ENCODE results near the gene OR10S1.

OR10S1 gene

GRCh38 chr11:123995119-123995518, 17.5 kb upstream of the OR10S1 start, which contains the start of gene OR10G6:
Gene OR10G6 (minus strand): TSS chr11:123995161. CDS start chr11:123995161, 0 bp downstream.
- Histone ChIP-seq H2BK120ac (ENCODE audit: low read depth, low read length) (no peak within 1 kb of the TSS), H2BK15ac (ENCODE audit: low read length) (no peak within 1 kb of the TSS), H3K4me1 (ENCODE audit: control insufficient read depth in 2 of 2, insufficient read depth in 1 of 2, low read depth in 1 of 2, low read length in 2 of 2) (peaks cover 0 to 1% of the 10 kb centered on the region in 2 donors), H4K8ac (ENCODE audit: low read depth, low read length) (no peak within 1 kb of the TSS), H3K9me3 (replicated peaks in 1 of 2; ENCODE audit: control insufficient read depth in 2 of 2, insufficient read depth in 1 of 2, low read depth in 1 of 2, low read length in 2 of 2) (no peaks in the 10 kb centered on the region), H2BK5ac (ENCODE audit: low read length) (no peak within 1 kb of the TSS), H3K36me3 (replicated peaks in 1 of 2; ENCODE audit: control insufficient read depth in 2 of 2, insufficient read depth in 2 of 2, low read length in 2 of 2) (no peaks in the 10 kb centered on the region), H3K18ac (ENCODE audit: low read length) (peak within 1 kb of the TSS; percentile 39), H3K4me2 (ENCODE audit: insufficient read depth, low read length, poor library complexity, severe bottlenecking) (no peak within 1 kb of the TSS), H3K14ac (ENCODE audit: low read length) (peak within 1 kb of the TSS; percentile 25), H3K4ac (ENCODE audit: low read length) (no peak within 1 kb of the TSS), H3K4me3 (ENCODE audit: low read length in 2 of 2) (peak within 1 kb of the TSS in 1 of 2 donors; percentile 37), H3K9ac (ENCODE audit: low read depth, low read length, poor library complexity) (no peak within 1 kb of the TSS), H2BK12ac (ENCODE audit: low read length) (no peak within 1 kb of the TSS), H3K27me3 (ENCODE audit: control insufficient read depth in 3 of 3, insufficient read depth in 3 of 3, low read depth in 1 of 3, low read length in 3 of 3) (no peaks in the 10 kb centered on the region), H3K79me1 (ENCODE audit: low read depth, low read length) (no peaks in the 10 kb centered on the region), H2AK5ac (ENCODE audit: low read depth, low read length) (no peak within 1 kb of the TSS), H2AFZ (ENCODE audit: low read length) (no peak within 1 kb of the TSS), H3K23ac (ENCODE audit: low read depth, low read length, poor library complexity) (no peak within 1 kb of the TSS), H4K91ac (ENCODE audit: low read depth, low read length, poor library complexity) (peak within 1 kb of the TSS; percentile 14), H3K27ac (replicated peaks; ENCODE audit: low read length) (no peak within 1 kb of the TSS)
- 100% methylated on average over 1 of the region's 1 CpG for WGBS, 2 donors (ENCODE audit: extremely low coverage in 2 of 2, insufficient read length in 2 of 2, insufficient replicate concordance in 1 of 2)
- no peak for DNase-seq (ENCODE audit: low spot score)

- H3K36me3 ChIP-seq (replicated peaks in 1 of 2; ENCODE audit: control insufficient read depth in 2 of 2, insufficient read depth in 2 of 2, low read length in 2 of 2) = no peaks in the 10 kb centered on the region
- no peak overlapping the region for H3K4me3 ChIP-seq (ENCODE audit: low read length in 2 of 2)
- H3K14ac ChIP-seq (ENCODE audit: low read length) = no peak overlapping the region
- H3K4me1 ChIP-seq (ENCODE audit: control insufficient read depth in 2 of 2, insufficient read depth in 1 of 2, low read depth in 1 of 2, low read length in 2 of 2) = peaks cover 0 to 5% of the 10 kb centered on the region in 2 donors
- H2BK12ac ChIP-seq (ENCODE audit: low read length) = no peak overlapping the region
- H3K9me3 ChIP-seq (replicated peaks in 1 of 2; ENCODE audit: control insufficient read depth in 2 of 2, insufficient read depth in 1 of 2, low read depth in 1 of 2, low read length in 2 of 2) = no peaks in the 10 kb centered on the region
- H2BK15ac ChIP-seq (ENCODE audit: low read length) = no peak overlapping the region
- no peak overlapping the region for H4K91ac ChIP-seq (ENCODE audit: low read depth, low read length, poor library complexity)
- H3K18ac ChIP-seq (ENCODE audit: low read length) = no peak overlapping the region
- no peak overlapping the region for H3K9ac ChIP-seq (ENCODE audit: low read depth, low read length, poor library complexity)
- no peak overlapping the region for H3K4me2 ChIP-seq (ENCODE audit: insufficient read depth, low read length, poor library complexity, severe bottlenecking)
- no peak overlapping the region for H3K23ac ChIP-seq (ENCODE audit: low read depth, low read length, poor library complexity)
- no peak overlapping the region for H4K8ac ChIP-seq (ENCODE audit: low read depth, low read length)
- H2BK5ac ChIP-seq (ENCODE audit: low read length) = peak overlapping the region; percentile 2
- no peak overlapping the region for H3K4ac ChIP-seq (ENCODE audit: low read length)
- H2AK5ac ChIP-seq (ENCODE audit: low read depth, low read length) = no peak overlapping the region
- no peak overlapping the region for H2AFZ ChIP-seq (ENCODE audit: low read length)
- H3K27ac ChIP-seq (replicated peaks; ENCODE audit: low read length) = no peak overlapping the region
- WGBS, 2 donors (ENCODE audit: extremely low coverage in 2 of 2, insufficient read length in 2 of 2, insufficient replicate concordance in 1 of 2) = no CpG with 5 or more reads among the region's 5 CpGs
- no peaks in the 10 kb centered on the region for H3K79me1 ChIP-seq (ENCODE audit: low read depth, low read length)
- DNase-seq (ENCODE audit: low spot score) = no peak
- H3K27me3 ChIP-seq (ENCODE audit: control insufficient read depth in 3 of 3, insufficient read depth in 3 of 3, low read depth in 1 of 3, low read length in 3 of 3) = no peaks in the 10 kb centered on the region
- no peak overlapping the region for H2BK120ac ChIP-seq (ENCODE audit: low read depth, low read length)
Measured at GRCh38 chr11:123979311-123979710, 1.7 kb upstream of the OR10S1 start.

DNA sequence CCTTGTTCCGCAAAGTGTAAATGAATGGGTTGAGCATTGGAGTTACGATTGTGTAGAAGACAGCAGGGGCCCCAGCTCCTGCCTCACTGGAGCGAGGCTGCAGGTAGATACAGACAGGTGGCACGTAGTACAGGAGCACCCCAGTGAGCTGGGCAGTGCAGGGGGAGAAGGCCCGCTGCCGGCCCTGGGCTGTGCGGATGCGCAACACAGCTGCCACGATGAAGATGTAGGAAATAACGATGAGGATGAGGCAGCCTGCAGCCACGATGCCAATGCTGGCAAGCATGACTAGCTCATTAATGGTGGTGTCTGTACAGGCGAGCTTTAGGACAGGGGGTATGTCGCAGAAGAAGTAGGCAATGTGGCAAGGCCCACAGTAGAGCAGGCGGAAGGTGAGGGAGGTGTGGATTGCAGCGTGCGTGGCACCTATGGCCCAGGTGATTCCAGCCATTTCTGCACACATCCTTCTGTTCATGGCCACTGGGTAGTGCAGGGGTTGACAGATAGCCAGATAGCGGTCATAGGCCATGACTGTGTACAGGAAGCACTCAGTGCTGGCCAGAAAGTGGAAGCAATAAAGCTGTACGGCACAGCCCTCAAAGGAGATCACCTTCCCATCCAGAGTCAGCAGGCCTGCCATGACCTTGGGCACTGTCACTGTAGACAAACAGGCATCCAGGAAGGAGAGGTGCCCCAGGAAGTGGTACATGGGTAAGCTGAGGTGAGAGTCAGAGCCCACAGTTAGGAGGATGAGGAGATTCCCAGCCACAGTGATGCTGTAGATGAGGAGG, 616 bp downstream of the OR10S1 start:
- Histone ChIP-seq H3K27ac (replicated peaks; ENCODE audit: low read length) (no peak overlapping the region), H2AK5ac (ENCODE audit: low read depth, low read length) (peak overlapping the region; percentile 58), H4K8ac (ENCODE audit: low read depth, low read length) (no peak overlapping the region), H3K9me3 (replicated peaks in 1 of 2; ENCODE audit: control insufficient read depth in 2 of 2, insufficient read depth in 1 of 2, low read depth in 1 of 2, low read length in 2 of 2) (no peaks in the 10 kb centered on the region), H3K4ac (ENCODE audit: low read length) (peak overlapping the region; percentile 1), H2BK5ac (ENCODE audit: low read length) (no peak overlapping the region), H3K27me3 (ENCODE audit: control insufficient read depth in 3 of 3, insufficient read depth in 3 of 3, low read depth in 1 of 3, low read length in 3 of 3) (no peaks in the 10 kb centered on the region), H3K23ac (ENCODE audit: low read depth, low read length, poor library complexity) (peak overlapping the region; percentile 58), H2BK120ac (ENCODE audit: low read depth, low read length) (no peak overlapping the region), H3K9ac (ENCODE audit: low read depth, low read length, poor library complexity) (peak overlapping the region; percentile 66), H3K79me1 (ENCODE audit: low read depth, low read length) (no peaks in the 10 kb centered on the region), H3K36me3 (replicated peaks in 1 of 2; ENCODE audit: control insufficient read depth in 2 of 2, insufficient read depth in 2 of 2, low read length in 2 of 2) (no peaks in the 10 kb centered on the region), H3K4me2 (ENCODE audit: insufficient read depth, low read length, poor library complexity, severe bottlenecking) (no peak overlapping the region), H4K91ac (ENCODE audit: low read depth, low read length, poor library complexity) (no peak overlapping the region), H2BK12ac (ENCODE audit: low read length) (peak overlapping the region; percentile 67), H2BK15ac (ENCODE audit: low read length) (peak overlapping the region; percentile 97), H3K4me3 (ENCODE audit: low read length in 2 of 2) (peak overlapping the region in 1 of 2 donors; percentile 5), H3K18ac (ENCODE audit: low read length) (peak overlapping the region; percentile 90), H2AFZ (ENCODE audit: low read length) (no peak overlapping the region), H3K14ac (ENCODE audit: low read length) (peak overlapping the region; percentile 87), H3K4me1 (ENCODE audit: control insufficient read depth in 2 of 2, insufficient read depth in 1 of 2, low read depth in 1 of 2, low read length in 2 of 2) (peaks cover 0 to 5% of the 10 kb centered on the region in 2 donors)
- no peak for DNase-seq (ENCODE audit: low spot score)
- no CpG with 5 or more reads among the region's 18 CpGs for WGBS, 2 donors (ENCODE audit: extremely low coverage in 2 of 2, insufficient read length in 2 of 2, insufficient replicate concordance in 1 of 2)

DNA sequence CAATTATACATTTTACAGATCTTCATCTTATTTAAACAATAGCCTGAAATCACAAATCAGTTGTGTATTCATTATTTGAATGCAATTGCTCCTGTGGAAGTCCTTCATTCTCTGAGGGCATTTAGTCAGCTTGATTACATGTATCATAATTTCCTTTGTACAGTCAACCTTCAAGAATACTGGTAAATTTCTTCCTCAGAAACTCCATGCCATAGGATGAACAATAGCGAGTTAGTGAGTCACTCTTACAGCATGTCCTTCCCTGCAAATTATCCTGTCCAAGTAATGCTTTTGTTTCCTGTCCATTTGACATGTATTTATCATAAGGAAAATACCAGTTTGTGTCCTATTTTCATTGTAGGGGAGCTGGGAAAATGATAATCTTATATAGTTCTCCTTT, 3.8 kb downstream of the OR10S1 start:
- no peak overlapping the region for H3K27ac ChIP-seq (replicated peaks; ENCODE audit: low read length)
- H4K91ac ChIP-seq (ENCODE audit: low read depth, low read length, poor library complexity) = no peak overlapping the region
- WGBS, 2 donors (ENCODE audit: extremely low coverage in 2 of 2, insufficient read length in 2 of 2, insufficient replicate concordance in 1 of 2) = no CpG with 5 or more reads among the region's 1 CpG
- H3K4me3 ChIP-seq (ENCODE audit: low read length in 2 of 2) = no peak overlapping the region
- no peak for DNase-seq (ENCODE audit: low spot score)
- no peak overlapping the region for H2BK15ac ChIP-seq (ENCODE audit: low read length)
- no peak overlapping the region for H3K23ac ChIP-seq (ENCODE audit: low read depth, low read length, poor library complexity)
- no peaks in the 10 kb centered on the region for H3K79me1 ChIP-seq (ENCODE audit: low read depth, low read length)
- H3K4me2 ChIP-seq (ENCODE audit: insufficient read depth, low read length, poor library complexity, severe bottlenecking) = no peak overlapping the region
- H3K14ac ChIP-seq (ENCODE audit: low read length) = no peak overlapping the region
- no peak overlapping the region for H3K9ac ChIP-seq (ENCODE audit: low read depth, low read length, poor library complexity)
- H2AFZ ChIP-seq (ENCODE audit: low read length) = no peak overlapping the region
- no peaks in the 10 kb centered on the region for H3K27me3 ChIP-seq (ENCODE audit: control insufficient read depth in 3 of 3, insufficient read depth in 3 of 3, low read depth in 1 of 3, low read length in 3 of 3)
- no peak overlapping the region for H4K8ac ChIP-seq (ENCODE audit: low read depth, low read length)
- H3K4me1 ChIP-seq (ENCODE audit: control insufficient read depth in 2 of 2, insufficient read depth in 1 of 2, low read depth in 1 of 2, low read length in 2 of 2) = peaks cover 0 to 5% of the 10 kb centered on the region in 2 donors
- no peaks in the 10 kb centered on the region for H3K9me3 ChIP-seq (replicated peaks in 1 of 2; ENCODE audit: control insufficient read depth in 2 of 2, insufficient read depth in 1 of 2, low read depth in 1 of 2, low read length in 2 of 2)
- no peak overlapping the region for H3K18ac ChIP-seq (ENCODE audit: low read length)
- H2BK12ac ChIP-seq (ENCODE audit: low read length) = no peak overlapping the region
- no peak overlapping the region for H2BK120ac ChIP-seq (ENCODE audit: low read depth, low read length)
- no peak overlapping the region for H2BK5ac ChIP-seq (ENCODE audit: low read length)
- H2AK5ac ChIP-seq (ENCODE audit: low read depth, low read length) = no peak overlapping the region
- no peak overlapping the region for H3K4ac ChIP-seq (ENCODE audit: low read length)
- no peaks in the 10 kb centered on the region for H3K36me3 ChIP-seq (replicated peaks in 1 of 2; ENCODE audit: control insufficient read depth in 2 of 2, insufficient read depth in 2 of 2, low read length in 2 of 2)
